NCI-H187 (cell line): ENCODE measurements around the gene ZNF107.
"Not testable (repeated sequence)": the region's sequence is repeated elsewhere in the genome, so short reads cannot be mapped to it uniquely, and the experiment has no call there.

ENCODE experiments used
- DNase-seq, 2 experiments: peaks; one replicate each; lab custom pipeline; 2025; lab: John Stamatoyannopoulos, UW

ZNF107 gene

GRCh38 chr7:64643566-64643965, 22.4 kb upstream of the ZNF107 start:
- no peak for DNase-seq

GRCh38 chr7:64651203-64651602, 14.7 kb upstream of the ZNF107 start:
- DNase-seq, result no peak

- no peak for DNase-seq
These were observed 14.2 kb upstream of the ZNF107 start for GRCh38 chr7:64651632-64652165.

- no peak for DNase-seq
These were observed 12.1 kb upstream of the ZNF107 start for GRCh38 chr7:64653721-64654401.

- DNase-seq, result no peak
These were observed 11.0 kb upstream of the ZNF107 start for GRCh38 chr7:64654796-64655548.

- DNase-seq, result no peak
These were observed 10.1 kb upstream of the ZNF107 start for GRCh38 chr7:64655811-64656210.

- DNase-seq, result no peak
These were observed 9.4 kb upstream of the ZNF107 start for GRCh38 chr7:64656489-64656888.

GRCh38 chr7:64662091-64662490, 3.8 kb upstream of the ZNF107 start:
- DNase-seq, result not testable (repeated sequence)

GRCh38 chr7:64666663-64667050, 724 bp downstream of the ZNF107 start:
- no peak for DNase-seq

- DNase-seq, result no peak
These were observed 1.4 kb downstream of the ZNF107 start for GRCh38 chr7:64667311-64667710.

GRCh38 chr7:64672414-64672813, 6.5 kb downstream of the ZNF107 start:
- DNase-seq, result no peak

GRCh38 chr7:64685091-64685490, 19.2 kb downstream of the ZNF107 start:
- DNase-seq, result no peak

GRCh38 chr7:64685741-64686140, 19.8 kb downstream of the ZNF107 start:
- no peak for DNase-seq

GRCh38 chr7:64686493-64687184, 20.7 kb downstream of the ZNF107 start:
- DNase-seq, result no peak

- no peak for DNase-seq
These were observed 21.3 kb downstream of the ZNF107 start for GRCh38 chr7:64687249-64687648.

- DNase-seq, result no peak
These were observed 23.1 kb downstream of the ZNF107 start for GRCh38 chr7:64688988-64689387.

GRCh38 chr7:64691831-64692230, 25.9 kb downstream of the ZNF107 start:
- DNase-seq, result no peak

GRCh38 chr7:64697863-64698262, 31.9 kb downstream of the ZNF107 start:
- not testable (repeated sequence) for DNase-seq

GRCh38 chr7:64706625-64707292, 40.8 kb downstream of the ZNF107 start:
- DNase-seq, result no peak

GRCh38 chr7:64717896-64718295, 52.0 kb downstream of the ZNF107 start:
- not testable (repeated sequence) for DNase-seq

GRCh38 chr7:64729089-64729848, 63.3 kb downstream of the ZNF107 start:
- DNase-seq, result no peak
